OCI-LY3 (cell line): ENCODE measurements around the gene RAD51B.

ENCODE experiments used
- H2AFZ ChIP-seq: fragments of 200-600, 300-600 bp; shearing (Covaris generic); 2 replicates; pipeline ENCODE4 v1.6.0; 2014; ENCODE audit warnings: antibody characterized with exemption, low read depth, low read length
- H3K27ac ChIP-seq: fragments of 200-600, 300-600 bp; sonication (generic); 2 replicates; pipeline ENCODE4 v1.5.1; 2014; ENCODE audit warnings: mild to moderate bottlenecking, low read length, moderate library complexity, mixed read lengths
- H3K27me3 ChIP-seq: fragments of 200-600, 300-600 bp; sonication (generic); 2 replicates; pipeline ENCODE4 v1.6.1; 2014; ENCODE audit warnings: low read depth, low read length, mixed read lengths
- H3K36me3 ChIP-seq: fragments of 200-600, 300-600 bp; sonication (generic); replicated peaks from 2 replicates; pipeline ENCODE3; 2014; ENCODE audit warnings: low read depth, low read length, mixed read lengths
- H3K4me1 ChIP-seq: fragments of 300-600, 200-600 bp; sonication (generic); 2 replicates; pipeline ENCODE4 v1.6.1; 2014; ENCODE audit warnings: low read length, mixed read lengths
- H3K4me2 ChIP-seq: fragments of 200-600, 300-600 bp; sonication (generic); 2 replicates; pipeline ENCODE4 v1.6.1; 2014; ENCODE audit warnings: low read length, mixed read lengths
- H3K4me3 ChIP-seq: fragments of 300-600, 200-600 bp; sonication (generic); 2 replicates; pipeline ENCODE4 v1.5.1; 2014; ENCODE audit warnings: antibody characterized with exemption, mild to moderate bottlenecking, low read length, moderate library complexity
- H3K79me2 ChIP-seq: fragments of 300-600, 200-600 bp; shearing (Covaris generic); 2 replicates; pipeline ENCODE4 v1.6.1; 2014; ENCODE audit warnings: mild to moderate bottlenecking, low read length, mixed read lengths
- H3K9ac ChIP-seq: fragments of 300-600, 200-600 bp; shearing (Covaris generic); 2 replicates; pipeline ENCODE4 v1.6.0; 2014; ENCODE audit warnings: mild to moderate bottlenecking, low read length, moderate library complexity
- H3K9me3 ChIP-seq: fragments of 200-600, 300-600 bp; shearing (Covaris generic); 2 replicates; pipeline ENCODE4 v1.6.1; 2014; ENCODE audit warnings: low read length, mixed read lengths; ENCODE audit not compliant: insufficient read depth
- H4K20me1 ChIP-seq: fragments of 200-600, 300-600 bp; sonication (generic); 2 replicates; pipeline ENCODE4 v1.6.1; 2016; ENCODE audit warnings: low read length, mixed read lengths; ENCODE audit not compliant: insufficient read depth
- CTCF ChIP-seq: fragments of 200-600, 300-600 bp; sonication (generic); IDR thresholded peaks from 2 replicates; pipeline ENCODE4 v1.5.1; 2014; ENCODE audit warnings: antibody characterized with exemption, low read length, low read depth
- EZH2phosphoT487 ChIP-seq: fragments of 200-600 bp; shearing (Covaris generic); IDR thresholded peaks from 2 replicates; pipeline ENCODE4 v1.6.1; 2018; ENCODE audit warnings: antibody characterized with exemption, mixed run types, low read depth

The RAD51B gene

GRCh38 chr14:68626386-68626785, 806.8 kb downstream of the RAD51B start:
- Histone ChIP-seq H3K27me3 (no peaks in the 10 kb centered on the region), H3K79me2 (no peaks in the 10 kb centered on the region), H2AFZ (no peak overlapping the region), H3K4me1 (peaks cover 8% of the 10 kb centered on the region; the same call in 1 of the 2 replicates), H3K4me3 (no peak overlapping the region), H3K4me2 (no peak overlapping the region), H3K9me3 (no peaks in the 10 kb centered on the region), H3K27ac (no peak overlapping the region), H4K20me1 (no peaks in the 10 kb centered on the region), H3K36me3 (no peaks in the 10 kb centered on the region), H3K9ac (no peak overlapping the region)
- TF ChIP-seq CTCF (no peak), EZH2phosphoT487 (no peak)

GRCh38 chr14:68627050-68627867, 807.7 kb downstream of the RAD51B start:
- Histone ChIP-seq H3K9me3 (no peaks in the 10 kb centered on the region), H3K79me2 (no peaks in the 10 kb centered on the region), H4K20me1 (no peaks in the 10 kb centered on the region), H3K4me2 (no peak overlapping the region), H3K27ac (no peak overlapping the region), H3K4me1 (peaks cover 7% of the 10 kb centered on the region; the same call in 1 of the 2 replicates), H3K27me3 (no peaks in the 10 kb centered on the region), H2AFZ (no peak overlapping the region), H3K9ac (no peak overlapping the region), H3K36me3 (no peaks in the 10 kb centered on the region), H3K4me3 (no peak overlapping the region)
- no peak for TF ChIP-seq EZH2phosphoT487
- TF ChIP-seq CTCF: no peak

- peak overlapping the region; percentile 59 for H3K4me3 ChIP-seq
Measured at GRCh38 chr14:68627868-68628604, 808.5 kb downstream of the RAD51B start.

More at GRCh38 chr14:68627868-68628604, 808.5 kb downstream of the RAD51B start:
- no peak overlapping the region for H3K27ac ChIP-seq
- no peak overlapping the region for H2AFZ ChIP-seq
- no peak for TF ChIP-seq EZH2phosphoT487
- TF ChIP-seq CTCF: no peak
- peaks cover under 1% of the 10 kb centered on the region; the same call in 1 of the 2 replicates for H3K4me1 ChIP-seq
- no peaks in the 10 kb centered on the region for H3K27me3 ChIP-seq
- no peaks in the 10 kb centered on the region for H4K20me1 ChIP-seq
- H3K36me3 ChIP-seq: no peaks in the 10 kb centered on the region
- H3K79me2 ChIP-seq: no peaks in the 10 kb centered on the region
- peak overlapping the region; percentile 50 for H3K4me2 ChIP-seq
- no peak overlapping the region for H3K9ac ChIP-seq
- H3K9me3 ChIP-seq: no peaks in the 10 kb centered on the region
